Measurements from ENCODE around the gene RNF224.

GRCh38 chr9:137199411-137200121 is 27.7 kb upstream of the RNF224 start:
- TF ChIP-seq POLR2AphosphoS5 (IDR thresholded peaks at IDR 0.05; ENCODE audit: borderline replicate concordance, low read depth, low read length) (no peak), EZH2 (IDR thresholded peaks at IDR 0.05) (no peak)

All from SK-N-MC (cell line).